ENCODE results near the gene SYNCRIP.

GRCh38 chr6:85644279-85644762 is 1.6 kb upstream of the SYNCRIP start:
- TF ChIP-seq TOX (CRISPR knock-in tag; IDR thresholded peaks at IDR 0.05; ENCODE audit: borderline replicate concordance), result no peak
- TF ChIP-seq PATZ1 (CRISPR knock-in tag; IDR thresholded peaks at IDR 0.05; ENCODE audit: borderline replicate concordance), result no peak
- TF ChIP-seq CREB5 (CRISPR knock-in tag; IDR thresholded peaks at IDR 0.05; ENCODE audit: low read depth), result no peak

Data from SK-N-SH treated with all-trans-retinoic acid at 6 μM for 48 hours (cell line).